ENCODE results near the gene ZNF200.

Gene ZNF200

GRCh38 chr16:3268294-3268693, 33.3 kb upstream of the ZNF200 start:
- no peaks in the 10 kb centered on the region for H3K27me3 ChIP-seq (ENCODE audit: insufficient read depth, low read length, poor library complexity)
- no peak for DNase-seq
- peaks cover 14% of the 10 kb centered on the region for H3K79me2 ChIP-seq (ENCODE audit: insufficient read depth, low read length)
- no peaks in the 10 kb centered on the region for H3K9me3 ChIP-seq (ENCODE audit: insufficient read depth, low read length, severe bottlenecking)
- peaks cover 21% of the 10 kb centered on the region for H3K4me1 ChIP-seq (ENCODE audit: insufficient read depth, low read length)
- no peak for ATAC-seq (ENCODE audit: insufficient read depth, low read depth)
- TF ChIP-seq CTCF (IDR thresholded peaks at IDR 0.05; ENCODE audit: borderline replicate concordance, extremely low read depth, low read length, poor library complexity, severe bottlenecking) (no peak), EZH2 (IDR thresholded peaks at IDR 0.05; ENCODE audit: borderline replicate concordance, low read depth, low read length, severe bottlenecking) (no peak)
- H3K4me2 ChIP-seq (ENCODE audit: insufficient read depth, low read length) = no peak overlapping the region
- no peak overlapping the region for H3K27ac ChIP-seq (ENCODE audit: low read length)
- H3K4me3 ChIP-seq (ENCODE audit: low read depth in 1 of 2, low read length in 2 of 2) = no peak overlapping the region
- H3K9ac ChIP-seq (ENCODE audit: low read depth, low read length) = no peak overlapping the region
- H4K20me1 ChIP-seq (ENCODE audit: insufficient read depth, low read length) = no peaks in the 10 kb centered on the region
- peaks cover 19% of the 10 kb centered on the region for H3K36me3 ChIP-seq (ENCODE audit: insufficient read depth, low read length)
- H2AFZ ChIP-seq (ENCODE audit: low read depth, low read length) = no peak overlapping the region

- no peak overlapping the region for H3K4me3 ChIP-seq (ENCODE audit: low read depth in 1 of 2, low read length in 2 of 2)
- H3K9me3 ChIP-seq (ENCODE audit: insufficient read depth, low read length, severe bottlenecking) = no peaks in the 10 kb centered on the region
- H4K20me1 ChIP-seq (ENCODE audit: insufficient read depth, low read length) = no peaks in the 10 kb centered on the region
- DNase-seq = peak; percentile 16
- H3K9ac ChIP-seq (ENCODE audit: low read depth, low read length) = no peak overlapping the region
- no peak for ATAC-seq (ENCODE audit: insufficient read depth, low read depth)
- peaks cover 16% of the 10 kb centered on the region for H3K79me2 ChIP-seq (ENCODE audit: insufficient read depth, low read length)
- H3K27ac ChIP-seq (ENCODE audit: low read length) = no peak overlapping the region
- TF ChIP-seq EZH2 (IDR thresholded peaks at IDR 0.05; ENCODE audit: borderline replicate concordance, low read depth, low read length, severe bottlenecking) (no peak), CTCF (IDR thresholded peaks at IDR 0.05; ENCODE audit: borderline replicate concordance, extremely low read depth, low read length, poor library complexity, severe bottlenecking) (peak; percentile 74)
- no peak overlapping the region for H3K4me2 ChIP-seq (ENCODE audit: insufficient read depth, low read length)
- no peaks in the 10 kb centered on the region for H3K27me3 ChIP-seq (ENCODE audit: insufficient read depth, low read length, poor library complexity)
- H3K36me3 ChIP-seq (ENCODE audit: insufficient read depth, low read length) = peaks cover 19% of the 10 kb centered on the region
- peaks cover 32% of the 10 kb centered on the region for H3K4me1 ChIP-seq (ENCODE audit: insufficient read depth, low read length)
- H2AFZ ChIP-seq (ENCODE audit: low read depth, low read length) = no peak overlapping the region
These were observed 32.0 kb upstream of the ZNF200 start for GRCh38 chr16:3266873-3267537.

GRCh38 chr16:3264137-3265036, 29.4 kb upstream of the ZNF200 start:
- peak overlapping the region; percentile 90 for H3K9ac ChIP-seq (ENCODE audit: low read depth, low read length)
- peaks cover 32% of the 10 kb centered on the region for H3K4me1 ChIP-seq (ENCODE audit: insufficient read depth, low read length)
- H3K27me3 ChIP-seq (ENCODE audit: insufficient read depth, low read length, poor library complexity) = no peaks in the 10 kb centered on the region
- H3K27ac ChIP-seq (ENCODE audit: low read length) = peak overlapping the region; percentile 83
- TF ChIP-seq CTCF (IDR thresholded peaks at IDR 0.05; ENCODE audit: borderline replicate concordance, extremely low read depth, low read length, poor library complexity, severe bottlenecking) (peak; percentile 18), EZH2 (IDR thresholded peaks at IDR 0.05; ENCODE audit: borderline replicate concordance, low read depth, low read length, severe bottlenecking) (no peak)
- H3K79me2 ChIP-seq (ENCODE audit: insufficient read depth, low read length) = peaks cover 16% of the 10 kb centered on the region
- ATAC-seq (ENCODE audit: insufficient read depth, low read depth) = peak; percentile 92
- peak overlapping the region; percentile 90 for H2AFZ ChIP-seq (ENCODE audit: low read depth, low read length)
- no peaks in the 10 kb centered on the region for H4K20me1 ChIP-seq (ENCODE audit: insufficient read depth, low read length)
- H3K36me3 ChIP-seq (ENCODE audit: insufficient read depth, low read length) = peaks cover 19% of the 10 kb centered on the region
- peak overlapping the region; percentile 69 to 80 for H3K4me3 ChIP-seq (ENCODE audit: low read depth in 1 of 2, low read length in 2 of 2)
- H3K4me2 ChIP-seq (ENCODE audit: insufficient read depth, low read length) = peak overlapping the region; percentile 78
- no peaks in the 10 kb centered on the region for H3K9me3 ChIP-seq (ENCODE audit: insufficient read depth, low read length, severe bottlenecking)
- DNase-seq = peak; percentile 100
